Nucleus accumbens (tissue), 56 donors: Measurements from ENCODE around the gene ARFGAP3.

Experiments used
- DNase-seq, 56 donors: peaks; one replicate each; lab custom pipeline; 2025; lab: John Stamatoyannopoulos, UW

The ARFGAP3 gene

GRCh38 chr22:42884616-42885375 is 27.7 kb upstream of the ARFGAP3 start:
- no peak for DNase-seq

GRCh38 chr22:42883970-42884369 is 26.9 kb upstream of the ARFGAP3 start:
- DNase-seq: no peak

- DNase-seq: no peak
Observed at GRCh38 chr22:42883121-42883520, 26.0 kb upstream of the ARFGAP3 start.

- no peak for DNase-seq
Observed at GRCh38 chr22:42881982-42882656, 25.0 kb upstream of the ARFGAP3 start.

- DNase-seq: no peak
Observed at GRCh38 chr22:42881298-42881697, 24.2 kb upstream of the ARFGAP3 start.

GRCh38 chr22:42880815-42881214 is 23.7 kb upstream of the ARFGAP3 start:
- no peak for DNase-seq

GRCh38 chr22:42879371-42880021 is 22.4 kb upstream of the ARFGAP3 start:
- DNase-seq: no peak

- DNase-seq: no peak
Observed at GRCh38 chr22:42878561-42879305, 21.7 kb upstream of the ARFGAP3 start.

GRCh38 chr22:42877597-42878340 is 20.7 kb upstream of the ARFGAP3 start:
- no peak for DNase-seq

GRCh38 chr22:42877158-42877557 is 20.1 kb upstream of the ARFGAP3 start:
- DNase-seq: no peak

GRCh38 chr22:42876041-42876440 is 19.0 kb upstream of the ARFGAP3 start:
- no peak for DNase-seq

GRCh38 chr22:42874010-42874409 is 16.9 kb upstream of the ARFGAP3 start:
- no peak for DNase-seq

GRCh38 chr22:42873356-42873755 is 16.3 kb upstream of the ARFGAP3 start:
- no peak for DNase-seq

- no peak for DNase-seq
Observed at GRCh38 chr22:42872821-42873220, 15.7 kb upstream of the ARFGAP3 start.

GRCh38 chr22:42871146-42872050 is 14.3 kb upstream of the ARFGAP3 start:
- DNase-seq: no peak

GRCh38 chr22:42869888-42870480 is 12.9 kb upstream of the ARFGAP3 start:
- DNase-seq: peak in 6 of 56 donors; percentile 7 to 46 (median 26)

GRCh38 chr22:42869463-42869862 is 12.4 kb upstream of the ARFGAP3 start:
- DNase-seq: no peak

GRCh38 chr22:42868751-42869251 is 11.7 kb upstream of the ARFGAP3 start:
- DNase-seq: peak in 27 of 56 donors; percentile 6 to 59 (median 22)
